Hepatocyte (in vitro differentiated cells): ENCODE data around the gene FIZ1. TPM values are rescaled to one million over a fixed set of nuclear protein-coding genes. Genes with fewer than 3 reads are reported as not detected.

Experiments used
- DNase-seq: peaks from one replicate; pipeline ENCODE4 v3.0.0-alpha.2; 2016; ENCODE audit warnings: low spot score
- H2AFZ ChIP-seq: fragments of 200-600 bp; sonication (generic); 2 replicates; pipeline ENCODE4 v1.6.0; 2016; ENCODE audit warnings: antibody characterized with exemption, mild to moderate bottlenecking
- H3K27ac ChIP-seq: fragments of 200-600 bp; sonication (generic); 2 replicates; pipeline ENCODE4 v1.5.1; 2016; ENCODE audit warnings: mild to moderate bottlenecking
- H3K27me3 ChIP-seq: fragments of 200-600 bp; sonication (generic); 2 replicates; pipeline ENCODE4 v1.6.1; 2016
- H3K36me3 ChIP-seq: fragments of 200-600 bp; sonication (generic); replicated peaks from 2 replicates; pipeline ENCODE4 v1.5.1; 2016; ENCODE audit warnings: low read depth; ENCODE audit not compliant: insufficient read depth
- H3K4me1 ChIP-seq: fragments of 200-600 bp; sonication (generic); 2 replicates; pipeline ENCODE4 v1.5.1; 2016; ENCODE audit warnings: mild to moderate bottlenecking, moderate library complexity; ENCODE audit not compliant: insufficient read depth
- H3K4me2 ChIP-seq: fragments of 200-600 bp; sonication (generic); 2 replicates; pipeline ENCODE4 v1.6.0; 2016
- H3K4me3 ChIP-seq: fragments of 200-600 bp; sonication (generic); 2 replicates; pipeline ENCODE4 v1.5.1; 2016; ENCODE audit warnings: mild to moderate bottlenecking
- H3K79me2 ChIP-seq: fragments of 200-600 bp; sonication (generic); 2 replicates; pipeline ENCODE4 v1.6.0; 2017; ENCODE audit warnings: mild to moderate bottlenecking
- H3K9me2 ChIP-seq: fragments of 200-600 bp; sonication (generic); replicated peaks from 2 replicates; pipeline ENCODE4 v1.6.0; 2017; ENCODE audit warnings: mild to moderate bottlenecking; ENCODE audit not compliant: insufficient read depth
- H3K9me3 ChIP-seq: fragments of 200-600 bp; sonication (generic); 2 replicates; pipeline ENCODE4 v1.5.1; 2016; ENCODE audit warnings: low read depth, mild to moderate bottlenecking
- H4K20me1 ChIP-seq: fragments of 200-600 bp; sonication (generic); 2 replicates; pipeline ENCODE4 v1.6.0; 2016; ENCODE audit warnings: mild to moderate bottlenecking; ENCODE audit not compliant: insufficient read depth, poor library complexity, severe bottlenecking
- CTCF ChIP-seq: fragments of 200-600 bp; sonication (generic); IDR thresholded peaks from 2 replicates; pipeline ENCODE4 v1.5.1; 2016; ENCODE audit warnings: antibody characterized with exemption, mild to moderate bottlenecking; ENCODE audit not compliant: poor library complexity
- EZH2 ChIP-seq: fragments of 200-600 bp; sonication (generic); IDR thresholded peaks from 2 replicates; pipeline ENCODE4 v1.6.1; 2016; ENCODE audit warnings: antibody characterized with exemption, mild to moderate bottlenecking, borderline replicate concordance
- EZH2phosphoT487 ChIP-seq: fragments of 200-600 bp; sonication (generic); IDR thresholded peaks from one replicate; pipeline ENCODE4 v1.6.1; 2018; ENCODE audit warnings: antibody characterized with exemption, mild to moderate bottlenecking, low read depth, moderate library complexity; ENCODE audit not compliant: unreplicated experiment, severe bottlenecking
- WGBS: methylation state at CpG from one replicate; pipeline ENCODE4 v1.1.6; 2016; ENCODE audit warnings: low lambda C conversion rate; ENCODE audit errors: missing lambda C conversion rate; 5-methylcytosine and 5-hydroxymethylcytosine counted together
- polyA plus RNA-seq: library from polyadenylated mRNA; unstranded; fragments of >200 nt; fragmentation: Nextera tagmentation; extraction: Ambion mirVana; gene quantifications from 2 replicates; pipeline ENCODE4 v1.2.1, GENCODE V29; 2016
- total RNA-seq: library from RNA; depleted of rRNA; stranded (reverse); fragments of >200 nt; gene quantifications from 2 replicates; pipeline ENCODE4 v1.2.3, GENCODE V29; 2014

FIZ1 gene
- total and polyA plus RNA-seq, 2 experiments from 2014 or later, result 3.8 to 16.4 TPM

- H3K36me3 ChIP-seq, result no peaks in the 10 kb centered on the region
- H3K27me3 ChIP-seq, result no peaks in the 10 kb centered on the region
- no peaks in the 10 kb centered on the region for H3K4me1 ChIP-seq
- peaks cover 11% of the 10 kb centered on the region for H3K79me2 ChIP-seq
- DNase-seq, result no peak
- H3K4me2 ChIP-seq, result no peak overlapping the region
- 98% methylated on average over 57 of the region's 88 CpGs for WGBS
- no peak overlapping the region for H3K27ac ChIP-seq
- H3K9me3 ChIP-seq, result no peaks in the 10 kb centered on the region
- H3K9me2 ChIP-seq, result no peaks in the 10 kb centered on the region
- no peak overlapping the region for H3K4me3 ChIP-seq
- H4K20me1 ChIP-seq, result no peaks in the 10 kb centered on the region
- no peak for TF ChIP-seq CTCF
- no peak for TF ChIP-seq EZH2
- no peak for TF ChIP-seq EZH2phosphoT487
- no peak overlapping the region for H2AFZ ChIP-seq
These were observed 16.5 kb upstream of the FIZ1 start for GRCh38 chr19:55615543-55616394.

DNA sequence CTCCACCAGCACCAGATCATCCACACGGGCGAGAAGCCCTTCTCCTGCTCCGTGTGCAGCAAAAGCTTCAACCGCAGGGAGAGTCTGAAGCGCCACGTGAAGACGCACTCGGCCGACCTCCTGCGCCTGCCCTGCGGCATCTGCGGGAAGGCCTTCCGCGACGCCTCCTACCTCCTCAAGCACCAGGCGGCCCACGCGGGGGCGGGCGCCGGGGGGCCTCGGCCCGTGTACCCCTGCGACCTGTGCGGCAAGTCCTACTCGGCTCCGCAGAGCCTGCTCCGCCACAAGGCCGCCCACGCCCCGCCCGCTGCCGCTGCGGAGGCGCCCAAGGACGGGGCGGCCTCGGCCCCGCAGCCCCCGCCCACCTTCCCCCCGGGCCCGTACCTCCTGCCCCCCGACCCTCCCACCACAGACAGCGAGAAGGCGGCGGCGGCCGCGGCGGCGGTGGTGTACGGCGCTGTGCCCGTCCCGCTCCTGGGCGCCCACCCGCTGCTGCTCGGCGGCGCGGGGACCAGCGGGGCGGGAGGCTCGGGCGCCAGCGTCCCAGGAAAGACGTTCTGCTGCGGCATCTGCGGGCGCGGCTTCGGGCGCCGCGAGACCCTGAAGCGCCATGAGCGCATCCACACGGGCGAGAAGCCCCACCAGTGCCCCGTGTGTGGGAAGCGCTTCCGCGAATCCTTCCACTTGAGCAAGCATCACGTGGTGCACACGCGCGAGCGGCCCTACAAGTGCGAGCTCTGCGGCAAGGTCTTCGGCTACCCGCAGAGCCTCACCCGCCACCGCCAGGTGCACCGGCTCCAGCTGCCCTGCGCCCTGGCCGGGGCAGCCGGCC is 15.6 kb upstream of the FIZ1 start:
- peaks cover 19% of the 10 kb centered on the region for H3K79me2 ChIP-seq
- no peak overlapping the region for H2AFZ ChIP-seq
- H3K4me3 ChIP-seq, result no peak overlapping the region
- H3K9me2 ChIP-seq, result no peaks in the 10 kb centered on the region
- no peak overlapping the region for H3K27ac ChIP-seq
- DNase-seq, result no peak
- no peaks in the 10 kb centered on the region for H4K20me1 ChIP-seq
- no peaks in the 10 kb centered on the region for H3K9me3 ChIP-seq
- H3K4me1 ChIP-seq, result no peaks in the 10 kb centered on the region
- 99% methylated on average over 47 of the region's 98 CpGs for WGBS
- no peaks in the 10 kb centered on the region for H3K36me3 ChIP-seq
- H3K4me2 ChIP-seq, result no peak overlapping the region
- no peaks in the 10 kb centered on the region for H3K27me3 ChIP-seq
- TF ChIP-seq EZH2 (no peak), CTCF (no peak), EZH2phosphoT487 (no peak)

DNA sequence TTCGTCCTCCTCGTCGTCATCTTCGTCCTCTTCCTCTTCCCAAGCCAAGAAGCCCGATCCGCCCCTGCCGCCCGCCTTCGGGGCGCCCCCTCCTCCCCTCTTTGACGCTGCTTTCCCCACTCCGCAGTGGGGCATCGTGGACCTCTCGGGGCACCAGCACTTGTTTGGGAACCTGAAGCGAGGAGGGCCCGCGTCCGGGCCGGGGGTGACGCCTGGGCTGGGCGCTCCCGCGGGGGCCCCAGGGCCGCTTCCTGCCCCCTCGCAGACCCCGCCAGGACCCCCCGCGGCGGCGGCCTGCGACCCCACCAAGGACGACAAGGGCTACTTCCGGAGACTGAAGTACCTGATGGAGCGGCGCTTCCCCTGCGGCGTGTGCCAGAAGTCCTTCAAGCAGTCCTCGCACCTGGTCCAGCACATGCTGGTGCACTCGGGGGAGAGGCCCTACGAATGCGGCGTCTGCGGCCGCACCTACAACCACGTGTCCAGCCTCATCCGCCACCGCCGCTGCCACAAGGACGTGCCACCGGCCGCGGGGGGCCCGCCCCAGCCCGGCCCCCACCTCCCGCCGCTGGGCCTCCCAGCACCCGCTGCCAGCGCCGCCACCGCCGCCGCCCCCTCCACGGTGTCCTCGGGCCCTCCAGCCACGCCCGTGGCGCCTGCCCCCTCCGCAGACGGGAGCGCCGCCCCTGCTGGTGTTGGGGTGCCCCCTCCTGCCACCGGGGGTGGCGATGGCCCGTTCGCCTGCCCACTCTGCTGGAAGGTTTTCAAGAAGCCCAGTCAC is 14.8 kb upstream of the FIZ1 start:
- no peak for TF ChIP-seq EZH2phosphoT487
- no peak for TF ChIP-seq CTCF
- TF ChIP-seq EZH2, result no peak
- Histone ChIP-seq H4K20me1 (peaks cover 4% of the 10 kb centered on the region), H3K79me2 (peaks cover 27% of the 10 kb centered on the region), H3K27me3 (no peaks in the 10 kb centered on the region), H3K27ac (no peak overlapping the region), H2AFZ (no peak overlapping the region), H3K9me2 (no peaks in the 10 kb centered on the region), H3K36me3 (no peaks in the 10 kb centered on the region), H3K4me2 (no peak overlapping the region), H3K4me3 (no peak overlapping the region), H3K4me1 (no peaks in the 10 kb centered on the region), H3K9me3 (no peaks in the 10 kb centered on the region)
- DNase-seq, result no peak
- WGBS, result 98% methylated on average over 28 of the region's 75 CpGs
